ENCODE measurements around the gene CACNA2D4.

DNA sequence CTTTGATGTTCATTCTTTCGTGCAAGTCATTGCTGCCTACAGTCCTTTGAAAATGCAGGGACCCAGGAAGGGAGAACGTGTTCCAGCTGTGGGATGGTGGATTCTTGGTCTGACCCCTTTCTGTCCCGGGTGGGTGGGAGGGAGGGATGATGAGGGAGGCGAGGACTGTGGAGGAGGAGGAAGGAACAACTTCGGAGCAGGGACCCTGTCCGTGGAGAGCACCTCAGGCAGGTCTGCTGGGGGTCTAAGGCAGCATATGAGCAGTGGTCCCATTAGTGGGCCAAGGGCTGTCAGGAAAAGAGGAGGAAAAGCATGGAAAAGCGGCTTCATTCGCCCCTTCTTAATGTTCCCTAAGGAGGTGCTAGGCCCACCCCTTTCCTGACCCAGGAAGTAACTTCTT is 36.0 kb downstream of the CACNA2D4 start:
- TF ChIP-seq, protein P1, sequence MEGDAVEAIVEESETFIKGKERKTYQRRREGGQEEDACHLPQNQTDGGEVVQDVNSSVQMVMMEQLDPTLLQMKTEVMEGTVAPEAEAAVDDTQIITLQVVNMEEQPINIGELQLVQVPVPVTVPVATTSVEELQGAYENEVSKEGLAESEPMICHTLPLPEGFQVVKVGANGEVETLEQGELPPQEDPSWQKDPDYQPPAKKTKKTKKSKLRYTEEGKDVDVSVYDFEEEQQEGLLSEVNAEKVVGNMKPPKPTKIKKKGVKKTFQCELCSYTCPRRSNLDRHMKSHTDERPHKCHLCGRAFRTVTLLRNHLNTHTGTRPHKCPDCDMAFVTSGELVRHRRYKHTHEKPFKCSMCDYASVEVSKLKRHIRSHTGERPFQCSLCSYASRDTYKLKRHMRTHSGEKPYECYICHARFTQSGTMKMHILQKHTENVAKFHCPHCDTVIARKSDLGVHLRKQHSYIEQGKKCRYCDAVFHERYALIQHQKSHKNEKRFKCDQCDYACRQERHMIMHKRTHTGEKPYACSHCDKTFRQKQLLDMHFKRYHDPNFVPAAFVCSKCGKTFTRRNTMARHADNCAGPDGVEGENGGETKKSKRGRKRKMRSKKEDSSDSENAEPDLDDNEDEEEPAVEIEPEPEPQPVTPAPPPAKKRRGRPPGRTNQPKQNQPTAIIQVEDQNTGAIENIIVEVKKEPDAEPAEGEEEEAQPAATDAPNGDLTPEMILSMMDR (IDR thresholded peaks at IDR 0.05; ENCODE audit: low read length): no peak
- TF ChIP-seq EZH2 (optimal IDR thresholded peaks at IDR 0.05; ENCODE audit: low read depth, low read length): no peak
